ENCODE measurements around the gene SYNJ1. TPM values are rescaled to one million over a fixed set of nuclear protein-coding genes. Genes with fewer than 3 reads are reported as not detected.
A peak's percentile ranks its signal among the peaks of the same experiment; 100 is the strongest.

SYNJ1 gene
- total RNA-seq, 1 donor = 11.4 TPM

- no peak overlapping the region for H3K4me3 ChIP-seq (ENCODE audit: low read depth, low read length)
- no peak for DNase-seq (ENCODE audit: low read depth)
- no peak for TF ChIP-seq CTCF (IDR thresholded peaks at IDR 0.05; ENCODE audit: insufficient read depth, low read length)
These were observed 7.7 kb upstream of the SYNJ1 start for GRCh38 chr21:32735524-32735923.

GRCh38 chr21:32733990-32734613 lies 6.3 kb upstream of the SYNJ1 start:
- no peak for TF ChIP-seq CTCF (IDR thresholded peaks at IDR 0.05; ENCODE audit: insufficient read depth, low read length)
- no peak for DNase-seq (ENCODE audit: low read depth)
- H3K4me3 ChIP-seq (ENCODE audit: low read depth, low read length) = no peak overlapping the region

GRCh38 chr21:32733356-32733755 lies 5.5 kb upstream of the SYNJ1 start:
- TF ChIP-seq CTCF (IDR thresholded peaks at IDR 0.05; ENCODE audit: insufficient read depth, low read length) = no peak
- DNase-seq (ENCODE audit: low read depth) = no peak
- H3K4me3 ChIP-seq (ENCODE audit: low read depth, low read length) = no peak overlapping the region

GRCh38 chr21:32732544-32732943 lies 4.7 kb upstream of the SYNJ1 start:
- TF ChIP-seq CTCF (IDR thresholded peaks at IDR 0.05; ENCODE audit: insufficient read depth, low read length) = no peak
- H3K4me3 ChIP-seq (ENCODE audit: low read depth, low read length) = no peak overlapping the region
- DNase-seq (ENCODE audit: low read depth) = no peak

- no peak for DNase-seq (ENCODE audit: low read depth)
- H3K4me3 ChIP-seq (ENCODE audit: low read depth, low read length) = peak overlapping the region; percentile 92
- no peak for TF ChIP-seq CTCF (IDR thresholded peaks at IDR 0.05; ENCODE audit: insufficient read depth, low read length)
These were observed 1.0 kb upstream of the SYNJ1 start for GRCh38 chr21:32728848-32729247.

GRCh38 chr21:32728456-32728839 lies 635 bp upstream of the SYNJ1 start:
- TF ChIP-seq CTCF (IDR thresholded peaks at IDR 0.05; ENCODE audit: insufficient read depth, low read length) = no peak
- no peak for DNase-seq (ENCODE audit: low read depth)
- H3K4me3 ChIP-seq (ENCODE audit: low read depth, low read length) = peak overlapping the region; percentile 92

Measured in fibroblast of the aortic adventitia (primary cell).